IMR-90 (cell line): Measurements from ENCODE around the gene LRRK2. TPM values are rescaled to one million over a fixed set of nuclear protein-coding genes. Genes with fewer than 3 reads are reported as not detected.

ENCODE experiments used
- ATAC-seq: fragments of 200-7000 bp; cut with Tn5 transposase; 2 replicates; pipeline ENCODE4 v1.9.1; 2020; ENCODE audit warnings: low read depth, mild to moderate bottlenecking, moderate library complexity
- BruUV-seq: library from RNA; stranded (reverse); fragments of 400-500 nt; replicated peaks from 2 replicates; lab custom pipeline; 2021; lab: Mats Ljungman, UMichigan
- CTCF ChIA-PET: fragments of 300-600 bp; formaldehyde crosslinking; extraction: SDS; loops from one replicate; lab custom pipeline; 2021; ENCODE audit warnings: antibody characterized with exemption; lab: Yijun Ruan, JAX
- POLR2A ChIA-PET: fragments of 300-600 bp; sonication (Branson Sonifier 250); formaldehyde crosslinking; loops from one replicate; lab custom pipeline; 2022; ENCODE audit warnings: antibody characterized with exemption; ENCODE audit not compliant: unreplicated experiment; lab: Charles Lee
- DNase-seq: peaks from one replicate; pipeline ENCODE4 v3.0.0; 2013
- H2AFZ ChIP-seq: replicated peaks from 2 replicates; pipeline ENCODE3; 2013; ENCODE audit warnings: low read length, mild to moderate bottlenecking; ENCODE audit not compliant: poor library complexity
- H2AK5ac ChIP-seq: 2 replicates; pipeline ENCODE4 v1.6.1; 2013; ENCODE audit warnings: low read depth, low read length, inconsistent platforms
- H2AK9ac ChIP-seq: replicated peaks from 2 replicates; pipeline ENCODE3; 2013; ENCODE audit warnings: mild to moderate bottlenecking, low read depth, low read length, moderate library complexity; ENCODE audit not compliant: poor library complexity
- H2BK120ac ChIP-seq: 2 replicates; pipeline ENCODE4 v1.6.1; 2013; ENCODE audit warnings: low read depth, low read length, inconsistent platforms
- H2BK15ac ChIP-seq: 3 replicates; pipeline ENCODE4 v1.6.1; 2013; ENCODE audit warnings: low read depth, low read length, inconsistent platforms
- H2BK20ac ChIP-seq: 2 replicates; pipeline ENCODE4 v1.6.1; 2013; ENCODE audit warnings: low read depth, mild to moderate bottlenecking, inconsistent platforms, low read length, moderate library complexity
- H2BK5ac ChIP-seq: 2 replicates; pipeline ENCODE4 v1.6.1; 2013; ENCODE audit warnings: mild to moderate bottlenecking, low read depth, low read length, inconsistent platforms; ENCODE audit not compliant: poor library complexity, severe bottlenecking
- H3K14ac ChIP-seq: replicated peaks from 2 replicates; pipeline ENCODE4 v1.6.1; 2013; ENCODE audit warnings: low read depth, low read length, inconsistent platforms
- H3K18ac ChIP-seq: 2 replicates; pipeline ENCODE4 v1.6.1; 2013; ENCODE audit warnings: low read depth, low read length, control low read depth
- H3K23ac ChIP-seq: 2 replicates; pipeline ENCODE4 v1.6.1; 2013; ENCODE audit warnings: low read depth, low read length, inconsistent platforms
- H3K27ac ChIP-seq: 2 replicates; pipeline ENCODE4 v1.5.1; 2013; ENCODE audit warnings: mild to moderate bottlenecking, control low read depth, low read length; ENCODE audit not compliant: insufficient read depth
- H3K27me3 ChIP-seq: 2 replicates; pipeline ENCODE4 v1.6.1; 2013; ENCODE audit warnings: low read length; ENCODE audit not compliant: control insufficient read depth, insufficient read depth
- H3K36me3 ChIP-seq: 2 replicates; pipeline ENCODE4 v1.6.1; 2013; ENCODE audit warnings: low read length, mixed read lengths; ENCODE audit not compliant: control insufficient read depth, insufficient read depth
- H3K4ac ChIP-seq: 2 replicates; pipeline ENCODE4 v1.6.1; 2013; ENCODE audit warnings: low read depth, low read length, inconsistent platforms
- H3K4me1 ChIP-seq: 2 replicates; pipeline ENCODE4 v1.6.1; 2013; ENCODE audit warnings: low read length, mixed read lengths; ENCODE audit not compliant: control insufficient read depth, insufficient read depth
- H3K4me2 ChIP-seq: 2 replicates; pipeline ENCODE4 v1.6.1; 2013; ENCODE audit warnings: low read depth, mild to moderate bottlenecking, control low read depth, low read length, moderate library complexity
- H3K4me3 ChIP-seq: 2 replicates; pipeline ENCODE4 v1.5.1; 2013; ENCODE audit warnings: low read depth, mild to moderate bottlenecking, control low read depth, low read length, moderate library complexity; ENCODE audit not compliant: insufficient read depth
- H3K56ac ChIP-seq: 2 replicates; pipeline ENCODE4 v1.6.1; 2013; ENCODE audit warnings: low read length, inconsistent platforms; ENCODE audit not compliant: insufficient read depth; ENCODE audit errors: extremely low read depth
- H3K79me1 ChIP-seq, 2 experiments: 2 replicates each; pipeline ENCODE4 v1.6.1; 2013; ENCODE audit warnings: low read length in 2 of 2, inconsistent platforms in 1 of 2, low read depth in 1 of 2
- H3K9ac ChIP-seq: 2 replicates; pipeline ENCODE4 v1.6.1; 2013; ENCODE audit warnings: low read depth, low read length, control low read depth
- H3K9me1 ChIP-seq: 2 replicates; pipeline ENCODE4 v1.6.1; 2013; ENCODE audit warnings: low read length, inconsistent platforms; ENCODE audit not compliant: insufficient read depth
- H3K9me3 ChIP-seq: 2 replicates; pipeline ENCODE4 v1.6.1; 2013; ENCODE audit warnings: low read length; ENCODE audit not compliant: control insufficient read depth, insufficient read depth
- H4K20me1 ChIP-seq: 2 replicates; pipeline ENCODE4 v1.6.1; 2013; ENCODE audit warnings: low read length, inconsistent platforms; ENCODE audit not compliant: insufficient read depth
- H4K5ac ChIP-seq: 2 replicates; pipeline ENCODE4 v1.6.1; 2013; ENCODE audit warnings: mild to moderate bottlenecking, low read depth, low read length, control low read depth
- H4K8ac ChIP-seq, 2 experiments: 2 replicates each; pipeline ENCODE4 v1.6.1; 2013; ENCODE audit warnings: low read depth in 2 of 2, low read length in 2 of 2, control low read depth in 1 of 2, inconsistent platforms in 1 of 2
- H4K91ac ChIP-seq: 2 replicates; pipeline ENCODE4 v1.6.1; 2013; ENCODE audit warnings: low read depth, low read length, inconsistent platforms; ENCODE audit not compliant: insufficient read depth
- POLR2A ChIP-seq: IDR thresholded peaks from 2 replicates; pipeline ENCODE4 v1.6.1; 2012; ENCODE audit warnings: mild to moderate bottlenecking, low read depth, low read length
- RAD21 ChIP-seq: IDR thresholded peaks from 2 replicates; pipeline ENCODE4 v1.6.1; 2012; ENCODE audit warnings: low read length, improper control_type of control experiment
- RFX5 ChIP-seq: IDR thresholded peaks from 2 replicates; pipeline ENCODE4 v1.8.0; 2012; ENCODE audit warnings: low read depth, mild to moderate bottlenecking, low read length, moderate library complexity
- SMC3 ChIP-seq: fragments of 150-350 bp; IDR thresholded peaks from 2 replicates; pipeline ENCODE4 v1.6.1; 2016; ENCODE audit warnings: low read depth, mild to moderate bottlenecking, antibody characterized with exemption, low read length, moderate library complexity
- WGBS, 2 experiments: methylation state at CpG; one replicate each; pipeline versions ENCODE4 v1.1.5 to v1.1.7; 2013; ENCODE audit warnings: missing lambda C conversion rate in 2 of 2; ENCODE audit not compliant: insufficient read length in 1 of 2; ENCODE audit errors: extremely low coverage in 2 of 2; 5-methylcytosine and 5-hydroxymethylcytosine counted together
- dilution Hi-C: fragments of 300-500 bp; cut with HindIII; formaldehyde crosslinking; loops from one replicate; pipeline ENCODE4 v1.14.3; 2018; ENCODE audit warnings: low sequenced_read_pairs; ENCODE audit not compliant: unreplicated experiment
- in situ Hi-C: fragments of 300-500 bp; cut with MboI; formaldehyde crosslinking; loops from 3 replicates; pipeline ENCODE4 v1.14.3; 2019; ENCODE audit warnings: low sequenced_read_pairs, inconsistent platforms, mixed read lengths
- intact Hi-C: fragments of 100-400 bp; cut with micrococcal nuclease; formaldehyde crosslinking; loops from 2 replicates; pipeline ENCODE4 v1.10.0; 2022
- polyA plus RNA-seq, 3 experiments: library from polyadenylated mRNA; depleted of rRNA; stranded (reverse); fragments of >200 nt; gene quantifications; 2 replicates each; pipeline ENCODE4 v1.2.3, GENCODE V29; 2012; ENCODE audit warnings: low replicate concordance in 1 of 3
- total RNA-seq: library from RNA; depleted of rRNA; stranded (reverse); fragments of >200 nt; gene quantifications from 2 replicates; pipeline ENCODE4 v1.2.3, GENCODE V29; 2012

LRRK2 gene
- total and polyA plus RNA-seq, 2 of the 4 experiments (the other 2 are of a cell fraction), result 0.17 to 0.54 TPM

- Histone ChIP-seq H3K36me3 (no peaks in the 10 kb centered on the region), H3K27ac (no peak overlapping the region), H4K91ac (no peak overlapping the region), H3K4me1 (no peaks in the 10 kb centered on the region), H2AK9ac (no peak overlapping the region), H2BK5ac (no peak overlapping the region), H3K18ac (no peak overlapping the region), H3K56ac (no peak overlapping the region), H3K4ac (no peak overlapping the region), H2AFZ (no peak overlapping the region), H2BK20ac (no peak overlapping the region), H3K9me1 (no peaks in the 10 kb centered on the region), H4K20me1 (no peaks in the 10 kb centered on the region), H3K23ac (no peak overlapping the region), H4K8ac (no peak overlapping the region), H3K27me3 (no peaks in the 10 kb centered on the region), H3K9ac (no peak overlapping the region), H3K79me1 (no peaks in the 10 kb centered on the region), H3K4me3 (no peak overlapping the region), H4K5ac (no peak overlapping the region), H2AK5ac (no peak overlapping the region), H3K14ac (no peak overlapping the region), H2BK15ac (no peak overlapping the region), H2BK120ac (no peak overlapping the region), H3K9me3 (no peaks in the 10 kb centered on the region), H3K4me2 (no peak overlapping the region)
- dilution Hi-C loops (no loop called here), in situ Hi-C loops (no loop called here), intact Hi-C loops (no loop called here)
- BruUV-seq, result no TSS peak
- WGBS, 2 experiments, result no CpG with 5 or more reads among the region's 1 CpG
- ATAC-seq (no peak), DNase-seq (no peak)
- ChIA-PET POLR2A (no interaction called here), CTCF (no interaction called here)
- TF ChIP-seq POLR2A (no peak), RFX5 (no peak), SMC3 (no peak), RAD21 (no peak)
Observed at GRCh38 chr12:40331886-40332285, 107.1 kb downstream of the LRRK2 start.
